BLaER1 treated with 17β-estradiol and CSF1 and Interleukin-3, amounts not matched to agents 10 nM and 100 nM (cell line): ENCODE measurements around the gene CD300C.
"Not testable (repeated sequence)": the region's sequence is repeated elsewhere in the genome, so short reads cannot be mapped to it uniquely, and the experiment has no call there.

Experiments
- H3K27ac ChIP-seq, 11 experiments: shearing (Covaris generic); formaldehyde crosslinking; 2 replicates each; pipeline ENCODE4 v1.8.1; 2022
- H3K27me3 ChIP-seq, 11 experiments: shearing (Covaris generic); formaldehyde crosslinking; 2 replicates each; pipeline ENCODE4 v1.8.1; 2022
- H3K36me3 ChIP-seq, 11 experiments: shearing (Covaris generic); formaldehyde crosslinking; 2 replicates each; pipeline ENCODE4 v1.8.1; 2022
- H3K4me1 ChIP-seq, 10 experiments: shearing (Covaris generic); formaldehyde crosslinking; 2 replicates each; pipeline ENCODE4 v1.8.1; 2022
- H3K4me2 ChIP-seq, 11 experiments: shearing (Covaris generic); formaldehyde crosslinking; 2 replicates each; pipeline ENCODE4 v1.8.1; 2022
- H3K4me3 ChIP-seq, 10 experiments: shearing (Covaris generic); formaldehyde crosslinking; 2 replicates each; pipeline ENCODE4 v1.8.1; 2022
- H3K9ac ChIP-seq, 11 experiments: shearing (Covaris generic); formaldehyde crosslinking; 2 replicates each; pipeline ENCODE4 v1.8.1; 2022
- H3K9me3 ChIP-seq, 11 experiments: shearing (Covaris generic); formaldehyde crosslinking; replicated peaks in 1 of 11; 2 replicates each; pipeline ENCODE4 v1.8.1; 2022
- H4K20me1 ChIP-seq, 11 experiments: shearing (Covaris generic); formaldehyde crosslinking; 2 replicates each; pipeline ENCODE4 v1.8.1; 2022
- Cebpa-rat ChIP-seq, 11 experiments: shearing (Covaris generic); IDR thresholded peaks; 2 replicates each; pipeline ENCODE4 v1.8.1; 2022

CD300C gene

DNA sequence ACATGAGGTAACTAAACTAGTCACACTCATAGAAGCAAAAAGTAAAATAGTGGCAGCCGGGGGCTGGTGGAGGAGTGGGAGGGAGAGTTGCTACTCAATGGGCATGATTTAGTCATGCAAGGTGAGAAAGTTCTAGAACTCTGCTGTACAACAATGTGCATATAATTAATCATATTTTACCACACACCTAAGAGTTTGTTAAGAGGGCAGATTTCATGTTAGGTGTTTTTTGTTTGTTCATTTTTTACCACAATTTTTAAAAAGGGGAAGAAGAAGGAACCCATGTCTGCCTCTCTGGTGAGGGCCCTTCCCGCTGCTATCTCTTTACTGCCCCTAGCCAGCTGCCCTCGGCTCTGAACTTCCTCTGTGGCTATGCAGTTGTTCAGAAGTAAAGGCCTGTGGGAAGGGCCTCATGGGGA, 25.9 kb downstream of the CD300C start:
- no peak for TF ChIP-seq Cebpa-rat (IDR thresholded peaks at IDR 0.05)
- H3K4me2 ChIP-seq: peak overlapping the region; percentile 74 to 96 (median 85)
- H3K36me3 ChIP-seq: peaks cover 0 to 25% (median 0%) of the 10 kb centered on the region in 11 experiments; a peak in 9 of 22 replicates
- H3K27ac ChIP-seq: peak overlapping the region; percentile 82 to 98 (median 92)
- peak overlapping the region in 10 of 11 experiments; percentile 55 to 86 (median 76); a peak in 17 of 22 replicates for H3K9ac ChIP-seq
- H3K27me3 ChIP-seq: no peaks in the 10 kb centered on the region
- no peak overlapping the region for H3K4me3 ChIP-seq
- H3K4me1 ChIP-seq: peaks cover 28 to 94% (median 63%) of the 10 kb centered on the region in 10 experiments
- H4K20me1 ChIP-seq: no peaks in the 10 kb centered on the region
- peaks cover 18 to 61% (median 32%) of the 10 kb centered on the region in 11 experiments for H3K9me3 ChIP-seq

DNA sequence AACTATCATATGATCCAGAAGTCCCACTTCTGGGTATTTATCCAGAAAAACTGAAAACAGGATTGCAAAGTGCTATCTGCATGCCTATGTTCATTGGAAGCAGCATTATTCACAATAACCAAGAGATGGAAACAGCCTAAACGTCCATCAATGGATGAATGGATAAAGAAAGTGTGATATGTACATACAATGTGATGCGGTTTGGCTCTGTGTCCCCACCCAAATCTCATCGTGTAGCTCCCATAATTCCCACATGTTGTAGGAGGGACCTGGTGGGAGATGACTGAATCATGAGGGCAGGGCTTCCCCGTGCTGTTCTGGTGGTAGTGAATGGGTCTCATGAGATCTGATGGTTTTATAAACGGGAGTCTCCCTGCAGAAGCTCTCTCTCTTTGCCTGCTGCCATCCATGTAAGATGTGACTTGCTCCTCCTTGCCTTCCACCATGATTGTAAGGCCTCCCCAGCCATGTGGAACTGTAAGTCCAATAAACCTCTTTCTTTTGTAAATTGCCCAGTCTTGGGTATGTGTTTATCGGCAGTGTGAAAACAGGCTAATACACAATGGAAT, 27.4 kb downstream of the CD300C start:
- H3K4me1 ChIP-seq: peaks cover 28 to 83% (median 50%) of the 10 kb centered on the region in 10 experiments
- not testable (repeated sequence) for H3K4me3 ChIP-seq, H3K27me3 ChIP-seq, H3K9ac ChIP-seq, H3K27ac ChIP-seq, H4K20me1 ChIP-seq
- peaks cover 26 to 61% (median 41%) of the 10 kb centered on the region in 11 experiments for H3K9me3 ChIP-seq
- peaks cover 0 to 18% (median 0%) of the 10 kb centered on the region in 11 experiments; a peak in 9 of 22 replicates for H3K36me3 ChIP-seq
- H3K4me2 ChIP-seq: peak overlapping the region in 2 of 11 experiments; percentile 40 to 64; a peak in 3 of 22 replicates

- H3K27ac ChIP-seq: peak overlapping the region in 4 of 11 experiments; percentile 41 to 76 (median 60); a peak in 8 of 22 replicates
- H3K4me3 ChIP-seq: no peak overlapping the region
- H3K9ac ChIP-seq: peak overlapping the region in 3 of 11 experiments; percentile 20 to 53 (median 47); a peak in 5 of 22 replicates
- H3K4me1 ChIP-seq: peaks cover 21 to 83% (median 49%) of the 10 kb centered on the region in 10 experiments
- peaks cover 15 to 47% (median 31%) of the 10 kb centered on the region in 11 experiments for H3K9me3 ChIP-seq
- H3K36me3 ChIP-seq: peaks cover 0 to 4% (median 0%) of the 10 kb centered on the region in 11 experiments; a peak in 2 of 22 replicates
- H4K20me1 ChIP-seq: no peaks in the 10 kb centered on the region
- no peaks in the 10 kb centered on the region for H3K27me3 ChIP-seq
- no peak for TF ChIP-seq Cebpa-rat (IDR thresholded peaks at IDR 0.05)
- H3K4me2 ChIP-seq: peak overlapping the region in 5 of 11 experiments; percentile 35 to 76 (median 49); a peak in 10 of 22 replicates
Measured at GRCh38 chr17:74516561-74517328, 29.2 kb downstream of the CD300C start.

DNA sequence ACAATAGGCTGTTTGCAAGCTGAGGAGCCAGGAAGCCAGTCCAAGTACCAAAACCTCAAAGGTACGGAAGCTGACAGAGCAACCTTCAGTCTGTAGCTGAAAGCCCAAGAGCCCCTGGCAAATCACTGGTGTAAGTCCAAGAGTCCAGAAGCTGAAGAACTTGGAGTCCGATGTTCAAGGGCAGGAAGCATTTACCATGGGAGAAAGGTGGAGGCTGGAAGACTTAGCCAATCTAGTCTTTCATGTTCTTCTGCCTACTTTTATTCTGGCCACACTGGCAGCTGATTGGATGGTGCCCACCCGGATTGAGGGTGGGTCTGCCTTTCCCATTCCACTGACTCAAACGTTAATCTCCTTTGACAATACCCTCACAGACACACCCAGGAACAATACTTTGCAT, 30.0 kb downstream of the CD300C start:
- Histone ChIP-seq H3K36me3 (peaks cover 0 to 4% (median 0%) of the 10 kb centered on the region in 11 experiments; a peak in 2 of 22 replicates), H3K9me3 (peaks cover 15 to 45% (median 31%) of the 10 kb centered on the region in 11 experiments), H3K9ac (no peak overlapping the region), H4K20me1 (no peaks in the 10 kb centered on the region), H3K27ac (peak overlapping the region in 1 of 11 experiments; percentile 67; a peak in 1 of 22 replicates), H3K4me3 (no peak overlapping the region), H3K27me3 (no peaks in the 10 kb centered on the region), H3K4me2 (peak overlapping the region in 3 of 11 experiments; percentile 49 to 76 (median 64); a peak in 4 of 22 replicates), H3K4me1 (peaks cover 13 to 83% (median 42%) of the 10 kb centered on the region in 10 experiments)
- TF ChIP-seq Cebpa-rat (IDR thresholded peaks at IDR 0.05): no peak

GRCh38 chr17:74514632-74515334, 31.1 kb downstream of the CD300C start:
- Histone ChIP-seq H3K4me2 (peak overlapping the region in 3 of 11 experiments; percentile 10 to 16 (median 14); a peak in 2 of 22 replicates), H4K20me1 (no peaks in the 10 kb centered on the region), H3K9me3 (peaks cover 15 to 45% (median 31%) of the 10 kb centered on the region in 11 experiments), H3K4me3 (no peak overlapping the region), H3K9ac (no peak overlapping the region), H3K27me3 (no peaks in the 10 kb centered on the region), H3K27ac (peak overlapping the region in 4 of 11 experiments; percentile 19 to 90 (median 52); a peak in 5 of 22 replicates), H3K4me1 (peaks cover 1 to 73% (median 30%) of the 10 kb centered on the region in 10 experiments; a peak in 19 of 20 replicates), H3K36me3 (peaks cover 0 to 4% (median 0%) of the 10 kb centered on the region in 11 experiments; a peak in 2 of 22 replicates)
- TF ChIP-seq Cebpa-rat (IDR thresholded peaks at IDR 0.05): no peak

- H3K9ac ChIP-seq: no peak overlapping the region
- H4K20me1 ChIP-seq: no peaks in the 10 kb centered on the region
- TF ChIP-seq Cebpa-rat (IDR thresholded peaks at IDR 0.05): no peak
- H3K4me1 ChIP-seq: peaks cover 0 to 67% (median 24%) of the 10 kb centered on the region in 10 experiments; a peak in 14 of 20 replicates
- peak overlapping the region in 3 of 11 experiments; percentile 70 to 90 (median 83); a peak in 5 of 22 replicates for H3K27ac ChIP-seq
- peaks cover 0 to 4% (median 0%) of the 10 kb centered on the region in 11 experiments; a peak in 2 of 22 replicates for H3K36me3 ChIP-seq
- no peaks in the 10 kb centered on the region for H3K27me3 ChIP-seq
- no peak overlapping the region for H3K4me3 ChIP-seq
- peaks cover 15 to 41% (median 28%) of the 10 kb centered on the region in 11 experiments for H3K9me3 ChIP-seq
- peak overlapping the region in 2 of 11 experiments; percentile 79 to 84; a peak in 2 of 22 replicates for H3K4me2 ChIP-seq
Measured at GRCh38 chr17:74513987-74514631, 31.8 kb downstream of the CD300C start.

- H4K20me1 ChIP-seq: no peaks in the 10 kb centered on the region
- peaks cover 7 to 26% (median 15%) of the 10 kb centered on the region in 11 experiments; a peak in 19 of 22 replicates for H3K9me3 ChIP-seq
- H3K27me3 ChIP-seq: no peaks in the 10 kb centered on the region
- H3K4me1 ChIP-seq: peaks cover 0 to 55% (median 24%) of the 10 kb centered on the region in 10 experiments; a peak in 14 of 20 replicates
- no peak for TF ChIP-seq Cebpa-rat (IDR thresholded peaks at IDR 0.05)
- H3K27ac ChIP-seq: peak overlapping the region in 8 of 11 experiments; percentile 14 to 90 (median 67); a peak in 14 of 22 replicates
- H3K9ac ChIP-seq: peak overlapping the region in 5 of 11 experiments; percentile 2 to 68 (median 52); a peak in 7 of 22 replicates
- no peak overlapping the region for H3K4me3 ChIP-seq
- H3K36me3 ChIP-seq: no peaks in the 10 kb centered on the region
- H3K4me2 ChIP-seq: peak overlapping the region in 9 of 11 experiments; percentile 3 to 87 (median 67); a peak in 17 of 22 replicates
Measured at GRCh38 chr17:74512624-74513091, 33.3 kb downstream of the CD300C start.
